Left ventricle myocardium inferior (tissue), 1 donor: ENCODE measurements around the gene ELOVL7. TPM values are rescaled to one million over a fixed set of nuclear protein-coding genes. Genes with fewer than 3 reads are reported as not detected.

ENCODE experiments used
- DNase-seq: peaks from one replicate; pipeline ENCODE4 v3.0.0-alpha.2; 2020
- H3K27ac ChIP-seq: fragments of 200-600 bp; replicated peaks from 2 replicates; pipeline ENCODE4 v1.8.0; 2021
- H3K27me3 ChIP-seq: fragments of 200-600 bp; 2 replicates; pipeline ENCODE4 v1.8.0; 2021; ENCODE audit warnings: low read depth
- H3K36me3 ChIP-seq: fragments of 200-600 bp; 2 replicates; pipeline ENCODE4 v1.8.0; 2021
- H3K4me1 ChIP-seq: fragments of 200-600 bp; 2 replicates; pipeline ENCODE4 v1.8.0; 2021
- H3K4me3 ChIP-seq: fragments of 200-600 bp; 2 replicates; pipeline ENCODE4 v1.8.0; 2021; ENCODE audit warnings: mild to moderate bottlenecking, moderate library complexity
- H3K9me3 ChIP-seq: fragments of 200-600 bp; replicated peaks from 2 replicates; pipeline ENCODE4 v1.8.0; 2021
- CTCF ChIP-seq: fragments of 200-600 bp; IDR thresholded peaks from 2 replicates; pipeline ENCODE4 v1.8.0; 2021; ENCODE audit warnings: antibody characterized with exemption, mild to moderate bottlenecking, borderline replicate concordance
- intact Hi-C: fragments of 100-400 bp; cut with micrococcal nuclease; formaldehyde crosslinking; loops from one replicate; pipeline ENCODE4 v1.11.0; 2022
- total RNA-seq: library from RNA; stranded (reverse); fragmentation: NEBNext Ultra II Directional; extraction: Animal tissue kit (Norgen Biotek cat#: 25700); gene quantifications from one replicate; pipeline ENCODE4 v1.2.1, GENCODE V29; 2021
- donor health status: DM: no; HTN: yes; CAD: no; lungs with severe emphysema.

The ELOVL7 gene
- total RNA-seq, 1 donor from 2014 or later = 0.19 TPM

GRCh38 chr5:60830581-60831127 lies 13.4 kb downstream of the ELOVL7 start:
- Histone ChIP-seq H3K36me3 (no peaks in the 10 kb centered on the region), H3K27me3 (peaks cover 17% of the 10 kb centered on the region), H3K27ac (no peak overlapping the region), H3K4me1 (no peaks in the 10 kb centered on the region), H3K4me3 (no peak overlapping the region), H3K9me3 (no peaks in the 10 kb centered on the region)
- no peak for DNase-seq
- intact Hi-C loops = no loop called here
- TF ChIP-seq CTCF = no peak

DNA sequence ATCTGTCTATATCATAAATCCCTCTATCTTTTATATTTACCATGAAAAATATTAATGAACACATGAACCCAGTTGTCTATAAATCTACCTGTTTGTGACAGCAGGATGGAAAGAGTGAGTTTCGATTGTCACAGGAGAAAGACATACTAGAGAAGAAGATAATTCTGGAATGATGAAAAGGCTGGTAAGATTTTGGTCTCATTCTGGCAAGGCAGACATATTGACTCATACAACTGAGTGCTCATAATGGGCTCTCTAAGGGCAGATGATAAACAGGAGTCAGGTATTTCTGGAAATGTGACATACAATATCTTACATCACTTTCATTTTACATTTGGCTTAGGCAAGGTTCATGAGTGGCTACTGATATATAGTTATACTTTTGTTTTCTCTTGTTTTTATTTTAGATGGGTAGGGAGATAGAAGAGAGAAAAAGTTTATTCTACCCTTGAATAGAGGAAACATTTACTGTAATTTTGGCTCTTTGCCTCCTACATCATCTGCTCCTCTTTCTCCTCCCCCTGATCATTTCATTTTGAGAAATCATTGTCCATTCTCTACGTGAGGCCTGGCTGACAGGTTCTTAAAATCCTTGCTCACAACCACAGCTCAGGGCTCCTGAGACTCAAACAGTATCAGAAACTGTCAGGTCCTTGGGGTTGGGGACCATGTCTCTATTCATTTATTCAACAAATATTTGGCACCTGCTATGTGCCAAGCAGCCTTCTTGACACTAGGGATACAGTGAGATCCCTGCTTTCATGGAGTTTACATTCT lies 14.4 kb downstream of the ELOVL7 start:
- intact Hi-C loops = no loop called here
- DNase-seq = no peak
- Histone ChIP-seq H3K36me3 (no peaks in the 10 kb centered on the region), H3K4me3 (no peak overlapping the region), H3K4me1 (no peaks in the 10 kb centered on the region), H3K27ac (no peak overlapping the region), H3K9me3 (no peaks in the 10 kb centered on the region), H3K27me3 (peaks cover 8% of the 10 kb centered on the region)
- TF ChIP-seq CTCF = no peak

DNA sequence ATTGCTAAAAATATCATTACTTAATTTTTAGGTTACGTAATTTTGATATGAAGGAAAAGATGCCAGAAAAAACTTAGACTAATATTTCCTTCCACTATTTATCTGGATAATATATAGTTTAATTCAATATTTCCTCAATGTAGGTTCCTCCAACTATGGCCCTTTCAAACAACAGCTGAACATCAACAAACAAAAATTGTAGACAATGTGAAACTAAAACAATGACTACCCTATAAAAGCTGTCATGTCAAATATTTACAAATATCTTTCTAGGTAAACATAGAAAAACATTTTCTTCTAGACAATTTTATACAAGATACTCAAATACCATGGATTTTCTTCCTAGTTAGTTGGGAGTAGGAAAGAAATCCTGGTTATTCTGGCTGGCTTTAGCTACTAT lies 16.9 kb downstream of the ELOVL7 start:
- Histone ChIP-seq H3K27me3 (no peaks in the 10 kb centered on the region), H3K36me3 (no peaks in the 10 kb centered on the region), H3K27ac (no peak overlapping the region), H3K4me1 (no peaks in the 10 kb centered on the region), H3K4me3 (no peak overlapping the region), H3K9me3 (no peaks in the 10 kb centered on the region)
- TF ChIP-seq CTCF = no peak
- intact Hi-C loops = no loop called here
- no peak for DNase-seq

GRCh38 chr5:60826653-60827052 lies 17.4 kb downstream of the ELOVL7 start:
- H3K9me3 ChIP-seq = no peaks in the 10 kb centered on the region
- intact Hi-C loops = no loop called here
- TF ChIP-seq CTCF = no peak
- H3K4me1 ChIP-seq = no peaks in the 10 kb centered on the region
- no peaks in the 10 kb centered on the region for H3K36me3 ChIP-seq
- no peak for DNase-seq
- H3K4me3 ChIP-seq = no peak overlapping the region
- H3K27me3 ChIP-seq = no peaks in the 10 kb centered on the region
- H3K27ac ChIP-seq = no peak overlapping the region

DNA sequence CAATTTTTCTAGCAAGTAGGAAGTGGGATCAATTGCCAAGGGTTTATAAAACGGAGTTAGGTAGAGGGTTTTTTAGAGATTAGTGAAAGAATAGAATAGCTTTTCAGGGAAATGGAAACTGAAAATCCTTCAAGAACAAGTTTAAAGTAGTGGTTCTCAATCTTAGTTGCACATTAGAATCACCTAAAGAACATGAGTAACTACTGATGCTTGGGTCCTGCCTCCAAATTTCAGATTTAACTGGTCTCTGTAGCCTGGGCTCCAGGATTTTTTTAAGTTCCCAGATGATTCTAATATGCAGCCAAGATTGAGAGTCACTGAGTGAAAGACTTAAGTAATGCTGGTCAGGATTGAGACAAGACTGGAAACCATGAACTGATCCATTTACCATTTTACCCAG lies 20.5 kb downstream of the ELOVL7 start:
- H3K9me3 ChIP-seq = no peaks in the 10 kb centered on the region
- H3K4me1 ChIP-seq = no peaks in the 10 kb centered on the region
- H3K27me3 ChIP-seq = no peaks in the 10 kb centered on the region
- DNase-seq = no peak
- intact Hi-C loops = no loop called here
- no peak overlapping the region for H3K27ac ChIP-seq
- H3K36me3 ChIP-seq = no peaks in the 10 kb centered on the region
- no peak overlapping the region for H3K4me3 ChIP-seq
- TF ChIP-seq CTCF = no peak
